Chondrocyte (in vitro differentiated cells): Measurements from ENCODE around the gene DNAH14. TPM values are rescaled to one million over a fixed set of nuclear protein-coding genes. Genes with fewer than 3 reads are reported as not detected.
A peak's percentile ranks its signal among the peaks of the same experiment; 100 is the strongest.
"Not testable (repeated sequence)": the region's sequence is repeated elsewhere in the genome, so short reads cannot be mapped to it uniquely, and the experiment has no call there.

ENCODE experiments used
- DNase-seq: peaks from one replicate; pipeline ENCODE4 v3.0.0; 2021; ENCODE audit warnings: mixed read lengths, low spot score
- H3K27ac Mint-ChIP-seq: one replicate; pipeline ENCODE4 v1.8.0; 2021; ENCODE audit warnings: mild to moderate bottlenecking, moderate library complexity, mixed read lengths; ENCODE audit not compliant: unreplicated experiment
- H3K27me3 Mint-ChIP-seq: 2 replicates; pipeline ENCODE4 v1.8.0; 2021; ENCODE audit warnings: low read depth, mixed read lengths
- H3K36me3 Mint-ChIP-seq: 2 replicates; pipeline ENCODE4 v1.8.0; 2021; ENCODE audit warnings: low read depth, mixed read lengths
- H3K4me1 Mint-ChIP-seq: 2 replicates; pipeline ENCODE4 v1.8.0; 2021; ENCODE audit warnings: low read depth, mild to moderate bottlenecking, mixed read lengths
- H3K4me3 Mint-ChIP-seq: one replicate; pipeline ENCODE4 v1.8.0; 2021; ENCODE audit warnings: mild to moderate bottlenecking, moderate library complexity, mixed read lengths; ENCODE audit not compliant: unreplicated experiment
- H3K9me3 Mint-ChIP-seq: 2 replicates; pipeline ENCODE4 v1.8.0; 2021; ENCODE audit warnings: low read depth, mixed read lengths
- long read RNA-seq: library from polyadenylated mRNA; stranded (forward); transcript quantifications from one replicate; pipeline ENCODE4 v2.0.0, GENCODE V29; 2021
- total RNA-seq: library from RNA; stranded (reverse); gene quantifications from 3 replicates; pipeline ENCODE4 v1.2.1, GENCODE V29; 2021
- TF ChIP-seq, protein P1 (sequence below): fragments of 200-600 bp; sonication (generic); IDR thresholded peaks from 2 replicates; pipeline ENCODE4 v1.5.0; 2021; ENCODE audit warnings: antibody characterized with exemption, mild to moderate bottlenecking, moderate library complexity

Gene DNAH14
- 15.3 to 28.1 TPM (median 16.0 TPM) in 3 replicates for total RNA-seq
- long read RNA-seq, partial matches to known transcripts: 0 of 2 reads
- long read RNA-seq, other reads (novel, unspliced or antisense): 1 of 2 reads

DNA sequence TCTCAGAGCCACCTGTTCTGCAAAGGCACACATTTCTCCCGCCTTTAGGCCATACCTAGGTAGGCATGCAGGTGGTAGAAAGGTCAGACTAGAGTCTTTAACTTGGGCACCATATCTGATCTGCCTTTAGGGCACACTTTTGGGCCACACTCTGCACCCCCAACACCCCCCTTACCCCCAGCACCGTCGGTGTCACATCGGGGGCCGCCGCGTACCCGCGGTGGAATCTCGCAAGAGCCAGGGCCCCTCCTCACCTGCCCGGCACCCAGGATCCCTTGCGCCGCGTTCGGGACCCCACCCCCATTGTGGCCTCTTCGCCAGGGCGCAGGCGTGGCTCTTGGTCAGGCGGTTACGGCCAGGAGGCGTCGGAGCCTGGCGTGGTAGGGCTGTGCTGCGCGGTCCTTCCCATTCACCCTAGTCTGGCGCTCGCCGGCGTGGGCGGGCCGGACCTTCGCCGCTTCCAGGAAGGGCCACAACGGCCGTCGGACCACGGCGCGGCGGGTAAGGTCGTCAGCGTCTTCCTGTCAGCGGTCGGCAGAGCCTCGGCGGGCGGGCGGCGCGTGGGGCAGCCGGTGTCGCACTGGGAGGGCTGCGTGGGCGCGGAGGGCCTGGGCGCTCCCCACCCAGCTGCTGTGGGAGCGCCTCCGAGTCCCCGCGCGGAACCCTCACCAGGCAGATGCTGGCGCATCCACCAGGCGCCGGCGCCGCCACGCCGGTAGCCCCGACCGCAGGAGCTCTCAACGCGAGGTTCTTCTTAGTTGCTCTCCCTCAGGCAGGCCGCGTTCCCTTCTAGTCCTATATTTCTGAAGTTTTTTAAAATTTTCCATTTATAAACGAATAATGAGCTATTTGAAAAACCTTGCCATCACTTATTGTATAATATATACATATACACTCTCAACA lies at the start of gene DNAH14:
TSS of gene DNAH14 (plus strand) at position 341 of the 903 bp plus-strand sequence. CDS start 23,028 bp downstream, outside the sequence.
- Mint-ChIP-seq H3K27me3 (no peaks in the 10 kb centered on the region), H3K27ac (peak within 1 kb of the TSS; percentile 78), H3K9me3 (peaks cover 33% of the 10 kb centered on the region), H3K36me3 (peaks cover 26% of the 10 kb centered on the region), H3K4me3 (peak within 1 kb of the TSS; percentile 79), H3K4me1 (peaks cover 10% of the 10 kb centered on the region)
- TF ChIP-seq, protein P1, sequence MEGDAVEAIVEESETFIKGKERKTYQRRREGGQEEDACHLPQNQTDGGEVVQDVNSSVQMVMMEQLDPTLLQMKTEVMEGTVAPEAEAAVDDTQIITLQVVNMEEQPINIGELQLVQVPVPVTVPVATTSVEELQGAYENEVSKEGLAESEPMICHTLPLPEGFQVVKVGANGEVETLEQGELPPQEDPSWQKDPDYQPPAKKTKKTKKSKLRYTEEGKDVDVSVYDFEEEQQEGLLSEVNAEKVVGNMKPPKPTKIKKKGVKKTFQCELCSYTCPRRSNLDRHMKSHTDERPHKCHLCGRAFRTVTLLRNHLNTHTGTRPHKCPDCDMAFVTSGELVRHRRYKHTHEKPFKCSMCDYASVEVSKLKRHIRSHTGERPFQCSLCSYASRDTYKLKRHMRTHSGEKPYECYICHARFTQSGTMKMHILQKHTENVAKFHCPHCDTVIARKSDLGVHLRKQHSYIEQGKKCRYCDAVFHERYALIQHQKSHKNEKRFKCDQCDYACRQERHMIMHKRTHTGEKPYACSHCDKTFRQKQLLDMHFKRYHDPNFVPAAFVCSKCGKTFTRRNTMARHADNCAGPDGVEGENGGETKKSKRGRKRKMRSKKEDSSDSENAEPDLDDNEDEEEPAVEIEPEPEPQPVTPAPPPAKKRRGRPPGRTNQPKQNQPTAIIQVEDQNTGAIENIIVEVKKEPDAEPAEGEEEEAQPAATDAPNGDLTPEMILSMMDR: peak; percentile 21
- DNase-seq: peak; percentile 94

DNA sequence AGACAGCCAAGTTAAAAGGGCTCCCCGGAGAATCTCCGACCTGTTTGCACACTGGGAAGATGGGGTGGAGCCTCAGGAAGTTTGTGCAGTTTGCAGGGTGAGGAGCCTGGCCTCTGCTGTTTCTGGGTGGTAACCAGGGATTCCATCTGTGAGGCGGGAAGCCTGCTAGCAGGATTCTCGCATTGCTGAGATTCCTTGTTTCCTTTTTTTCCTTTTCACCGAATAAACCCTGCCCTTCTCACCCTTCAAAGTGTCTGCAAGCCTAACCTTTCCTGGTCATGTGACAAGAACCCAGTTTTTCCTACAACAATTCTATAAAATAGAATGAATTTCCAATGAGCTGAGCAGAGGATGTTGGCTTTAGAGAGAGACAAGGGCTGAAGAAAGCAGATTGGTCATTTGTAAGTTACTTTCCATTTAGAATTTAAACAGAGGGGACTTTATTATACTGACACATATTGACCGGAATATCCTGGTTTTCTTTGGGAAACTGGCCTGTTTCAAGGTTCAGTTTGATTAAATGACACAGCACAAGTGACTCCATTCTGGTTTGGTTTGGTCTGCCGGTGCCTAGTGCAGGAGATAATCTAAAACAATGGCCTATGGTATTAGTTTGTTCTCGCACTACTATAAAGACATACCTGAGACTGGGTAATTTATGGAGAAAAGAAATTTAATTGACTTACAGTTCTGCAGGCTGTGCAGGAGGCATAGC lies 48.7 kb upstream of the DNAH14 start:
- peak overlapping the region; percentile 38 for H3K27ac Mint-ChIP-seq
- TF ChIP-seq, protein P1: no peak
- no peak overlapping the region for H3K4me3 Mint-ChIP-seq
- H3K9me3 Mint-ChIP-seq: peaks cover 8% of the 10 kb centered on the region
- H3K36me3 Mint-ChIP-seq: peaks cover 2% of the 10 kb centered on the region
- H3K4me1 Mint-ChIP-seq: peaks cover 48% of the 10 kb centered on the region
- H3K27me3 Mint-ChIP-seq: peaks cover 10% of the 10 kb centered on the region
- no peak for DNase-seq

DNA sequence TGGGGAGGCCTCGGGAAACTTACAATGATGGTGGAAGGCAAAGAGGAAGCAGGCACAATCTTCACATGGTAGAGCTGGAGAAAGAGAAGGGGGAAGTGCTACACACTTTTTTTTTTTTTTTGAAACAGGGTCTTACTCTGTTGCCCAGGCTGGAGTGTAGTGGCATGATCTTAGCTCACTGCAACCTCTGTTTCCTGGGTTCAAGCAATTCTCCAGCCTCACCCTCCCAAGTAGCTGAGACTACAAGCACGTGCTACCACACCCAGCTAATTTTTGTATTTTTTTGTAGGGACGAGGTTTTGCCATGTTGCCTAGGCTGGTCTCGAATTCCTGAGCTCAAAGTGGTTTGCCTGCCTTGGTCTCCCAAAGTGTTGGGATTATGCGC lies 48.2 kb upstream of the DNAH14 start:
- H3K27me3 Mint-ChIP-seq, H3K4me3 Mint-ChIP-seq, DNase-seq, H3K36me3 Mint-ChIP-seq, H3K27ac Mint-ChIP-seq: not testable (repeated sequence)
- Mint-ChIP-seq H3K9me3 (peaks cover 14% of the 10 kb centered on the region), H3K4me1 (peaks cover 48% of the 10 kb centered on the region)

DNA sequence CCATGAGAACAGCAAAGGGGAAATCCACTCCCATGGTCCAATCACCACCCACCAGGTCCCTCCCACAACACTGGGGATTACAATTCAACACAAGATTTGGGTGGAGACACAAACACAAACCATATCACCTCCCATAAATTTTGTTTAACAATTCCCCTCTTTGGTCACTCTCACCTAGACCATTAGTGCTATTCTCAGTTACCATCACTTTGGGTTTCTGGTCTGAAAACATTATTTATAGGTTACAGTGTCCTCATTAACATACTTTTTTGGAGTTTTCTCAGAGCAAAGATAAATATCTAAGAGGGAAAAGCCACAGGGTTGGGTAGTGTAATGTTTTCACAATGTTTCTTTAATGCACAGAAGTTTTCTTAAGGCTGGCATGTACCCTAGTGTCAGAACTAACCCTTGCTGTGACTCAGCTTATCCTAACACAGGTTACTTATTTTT lies 47.7 kb upstream of the DNAH14 start:
- Mint-ChIP-seq H3K27me3 (peaks cover 6% of the 10 kb centered on the region), H3K27ac (no peak overlapping the region), H3K36me3 (peaks cover 4% of the 10 kb centered on the region), H3K9me3 (peaks cover 17% of the 10 kb centered on the region), H3K4me3 (no peak overlapping the region), H3K4me1 (peaks cover 48% of the 10 kb centered on the region)
- no peak for DNase-seq
- TF ChIP-seq, protein P1: no peak

DNA sequence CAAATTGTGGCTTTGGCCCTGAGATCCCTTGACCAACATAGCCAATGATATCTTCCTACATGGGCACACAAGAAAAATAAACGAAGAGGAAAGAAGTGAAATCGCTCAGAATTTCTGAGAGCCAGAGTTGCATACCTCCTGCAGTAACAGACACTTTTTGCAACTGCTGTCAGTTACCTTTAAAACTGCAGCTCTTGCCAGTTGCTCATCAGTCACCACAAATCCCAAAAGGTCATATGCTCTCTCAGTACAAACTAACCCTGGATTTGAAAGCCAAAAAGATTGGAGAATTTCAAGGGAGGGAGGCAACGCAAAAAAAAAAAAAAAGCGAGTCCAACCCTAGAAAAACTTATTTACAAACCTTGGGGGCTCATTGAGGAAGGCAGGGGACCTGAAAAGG lies 47.2 kb upstream of the DNAH14 start:
- Mint-ChIP-seq H3K4me1 (peaks cover 48% of the 10 kb centered on the region), H3K9me3 (peaks cover 17% of the 10 kb centered on the region), H3K27me3 (peaks cover 6% of the 10 kb centered on the region)

More for the DNA sequence above, 47.2 kb upstream of the DNAH14 start:
- no peak overlapping the region for H3K27ac Mint-ChIP-seq
- no peak overlapping the region for H3K4me3 Mint-ChIP-seq
- TF ChIP-seq, protein P1: no peak
- H3K36me3 Mint-ChIP-seq: peaks cover 4% of the 10 kb centered on the region
- no peak for DNase-seq
